Subcutaneous adipose tissue (tissue), 4 donors: ENCODE data around the gene FGFR2. TPM values are rescaled to one million over a fixed set of nuclear protein-coding genes. Genes with fewer than 3 reads are reported as not detected.

Source experiments
- total RNA-seq, 4 donors: library from RNA; depleted of rRNA; stranded (reverse); fragments of >200 nt; gene quantifications; one replicate each; pipeline ENCODE4 v1.1.0, GENCODE V29; 2016
- TF ChIP-seq, protein P1 (sequence below): fragments of 450-650 bp; IDR thresholded peaks from one replicate; pipeline ENCODE4 v1.5.1; 2016; ENCODE audit warnings: low read depth, mild to moderate bottlenecking, control low read depth, antibody characterized with exemption, moderate library complexity

FGFR2 gene
- total RNA-seq, 4 donors from 2014 or later: 11.3 to 22.2 (median 14.9) TPM

GRCh38 chr10:121544301-121544869 lies 53.9 kb downstream of the FGFR2 start:
- TF ChIP-seq, protein P1, sequence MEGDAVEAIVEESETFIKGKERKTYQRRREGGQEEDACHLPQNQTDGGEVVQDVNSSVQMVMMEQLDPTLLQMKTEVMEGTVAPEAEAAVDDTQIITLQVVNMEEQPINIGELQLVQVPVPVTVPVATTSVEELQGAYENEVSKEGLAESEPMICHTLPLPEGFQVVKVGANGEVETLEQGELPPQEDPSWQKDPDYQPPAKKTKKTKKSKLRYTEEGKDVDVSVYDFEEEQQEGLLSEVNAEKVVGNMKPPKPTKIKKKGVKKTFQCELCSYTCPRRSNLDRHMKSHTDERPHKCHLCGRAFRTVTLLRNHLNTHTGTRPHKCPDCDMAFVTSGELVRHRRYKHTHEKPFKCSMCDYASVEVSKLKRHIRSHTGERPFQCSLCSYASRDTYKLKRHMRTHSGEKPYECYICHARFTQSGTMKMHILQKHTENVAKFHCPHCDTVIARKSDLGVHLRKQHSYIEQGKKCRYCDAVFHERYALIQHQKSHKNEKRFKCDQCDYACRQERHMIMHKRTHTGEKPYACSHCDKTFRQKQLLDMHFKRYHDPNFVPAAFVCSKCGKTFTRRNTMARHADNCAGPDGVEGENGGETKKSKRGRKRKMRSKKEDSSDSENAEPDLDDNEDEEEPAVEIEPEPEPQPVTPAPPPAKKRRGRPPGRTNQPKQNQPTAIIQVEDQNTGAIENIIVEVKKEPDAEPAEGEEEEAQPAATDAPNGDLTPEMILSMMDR: no peak

GRCh38 chr10:121543545-121543944 lies 54.7 kb downstream of the FGFR2 start:
- TF ChIP-seq, protein P1: no peak

- TF ChIP-seq, protein P1: no peak
Observed at GRCh38 chr10:121541450-121542120, 56.7 kb downstream of the FGFR2 start.

DNA sequence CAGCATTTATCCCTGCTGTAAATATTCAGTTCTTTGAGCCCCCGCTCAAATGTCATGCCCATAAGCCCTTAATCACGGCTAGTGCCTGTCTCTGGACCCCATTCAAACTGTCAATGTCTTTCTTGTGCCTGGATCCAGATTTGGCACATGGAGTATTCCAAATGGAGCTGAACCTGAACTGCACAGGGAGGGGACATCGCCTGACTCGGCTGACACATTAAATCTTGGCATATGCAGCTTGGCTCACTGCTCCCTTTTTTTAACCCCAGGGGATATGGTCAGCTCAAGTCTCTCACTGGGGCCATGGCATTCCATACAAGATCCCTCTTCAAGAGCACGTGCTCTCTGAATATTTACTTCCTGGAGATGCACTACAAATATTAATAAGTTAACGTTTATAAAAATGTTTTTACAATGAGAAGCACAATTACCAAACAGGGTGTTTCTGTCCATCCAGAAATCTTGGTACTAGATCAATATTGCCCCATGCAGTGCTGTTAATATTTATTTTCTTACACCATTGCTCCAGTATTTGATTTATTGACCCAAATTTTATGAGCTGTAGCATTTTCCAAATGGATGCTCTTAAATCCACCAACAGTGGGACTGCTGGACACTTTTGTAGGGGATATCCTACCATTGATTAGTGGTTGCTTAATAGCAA lies 57.4 kb downstream of the FGFR2 start:
- TF ChIP-seq, protein P1: no peak

DNA sequence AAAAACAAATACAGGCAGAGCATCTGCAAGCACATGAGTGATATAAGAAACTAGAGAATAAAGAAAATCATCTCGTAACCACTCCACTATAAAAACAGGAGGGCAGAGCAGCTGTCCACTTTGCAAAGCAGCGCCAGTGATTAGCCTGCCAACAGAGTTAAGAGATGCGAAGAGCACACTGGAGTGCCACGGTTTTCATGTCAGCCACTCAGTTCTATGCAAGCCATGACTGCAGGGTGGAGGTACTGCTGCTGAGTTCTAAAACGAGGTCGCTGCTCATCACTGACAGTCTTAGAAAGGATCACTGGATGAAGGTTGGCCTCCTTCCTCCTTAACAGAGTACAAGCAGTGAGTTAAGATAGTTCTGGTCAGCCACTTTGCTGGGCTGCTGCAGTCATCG lies 58.5 kb downstream of the FGFR2 start:
- TF ChIP-seq, protein P1: no peak

DNA sequence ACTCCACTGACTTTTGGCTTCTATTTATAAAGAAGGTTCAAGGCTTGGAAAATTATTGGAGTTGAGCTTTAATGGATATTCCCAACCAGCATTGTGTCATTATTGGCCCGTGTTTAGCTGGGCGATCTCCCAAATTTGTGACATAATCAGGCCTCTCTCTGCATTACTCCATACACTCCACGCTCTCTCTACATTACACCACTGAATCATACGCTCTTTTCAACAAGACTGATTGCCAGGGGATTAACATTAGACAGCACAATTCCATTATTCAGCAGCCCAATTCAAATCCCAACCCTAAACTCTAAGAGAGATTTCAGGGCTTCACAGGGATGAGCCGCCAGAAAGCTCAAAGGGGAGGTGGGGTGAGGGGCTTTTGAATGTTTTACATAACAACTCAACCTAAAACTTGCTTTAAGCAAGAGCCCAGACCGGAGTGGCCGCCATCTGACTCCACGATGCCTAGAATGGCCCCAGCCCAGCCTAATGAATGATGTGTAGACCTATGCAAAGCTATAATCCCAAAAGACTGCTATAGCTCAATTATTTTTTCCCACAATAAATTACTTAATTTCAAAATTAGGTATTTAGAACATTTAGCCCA lies 61.8 kb downstream of the FGFR2 start:
- TF ChIP-seq, protein P1: no peak

DNA sequence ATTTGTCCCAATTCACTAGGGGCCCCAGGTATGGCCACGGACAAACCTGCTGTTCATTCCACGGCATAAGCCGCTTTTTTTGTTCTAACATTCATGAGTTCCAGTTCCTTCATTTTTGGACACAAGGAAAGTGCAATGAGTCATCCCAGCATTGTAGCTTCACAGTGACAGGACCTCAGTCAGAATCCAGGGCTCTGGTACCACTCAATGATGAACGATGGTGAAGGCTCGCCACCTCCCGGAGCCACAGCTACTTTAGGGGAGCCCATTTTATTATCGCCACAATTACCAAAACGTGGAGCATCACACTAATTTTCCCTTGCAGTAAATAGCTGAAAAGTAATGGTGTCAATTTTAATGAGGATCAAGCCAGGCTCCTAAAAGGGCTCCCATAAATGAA lies 62.9 kb downstream of the FGFR2 start:
- TF ChIP-seq, protein P1: no peak
